GM19372 (cell line): ENCODE results near the gene TPGS2.
"Not testable (repeated sequence)": the region's sequence is repeated elsewhere in the genome, so short reads cannot be mapped to it uniquely, and the experiment has no call there.

ENCODE experiments used
- ATAC-seq: cut with Tn5 transposase; IDR thresholded peaks from one replicate; pipeline ENCODE4 v1.9.1; 2021; ENCODE audit warnings: mild to moderate bottlenecking, low read depth, moderate library complexity; ENCODE audit not compliant: unreplicated experiment

TPGS2 gene

DNA sequence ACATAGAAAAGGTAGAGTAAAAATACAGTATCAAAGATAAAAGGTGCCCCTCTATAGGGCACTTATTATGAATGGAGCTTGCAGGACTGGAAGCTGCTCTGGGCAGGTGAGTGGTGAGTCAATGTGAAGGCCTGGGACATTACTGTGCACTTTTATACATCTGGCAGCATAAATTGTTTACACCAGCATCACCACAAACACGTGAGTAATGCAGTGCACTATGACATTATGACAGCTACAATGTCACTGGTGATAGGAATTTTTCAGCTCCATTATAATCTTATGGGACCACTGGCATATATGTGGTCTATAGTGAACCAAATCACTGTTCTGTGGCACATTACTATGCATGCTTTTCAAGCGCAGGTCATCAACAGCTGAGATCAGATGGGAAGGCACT, 48.1 kb downstream of the TPGS2 start:
- no peak for ATAC-seq

GRCh38 chr18:36777566-36777965, 51.2 kb downstream of the TPGS2 start:
- no peak for ATAC-seq

DNA sequence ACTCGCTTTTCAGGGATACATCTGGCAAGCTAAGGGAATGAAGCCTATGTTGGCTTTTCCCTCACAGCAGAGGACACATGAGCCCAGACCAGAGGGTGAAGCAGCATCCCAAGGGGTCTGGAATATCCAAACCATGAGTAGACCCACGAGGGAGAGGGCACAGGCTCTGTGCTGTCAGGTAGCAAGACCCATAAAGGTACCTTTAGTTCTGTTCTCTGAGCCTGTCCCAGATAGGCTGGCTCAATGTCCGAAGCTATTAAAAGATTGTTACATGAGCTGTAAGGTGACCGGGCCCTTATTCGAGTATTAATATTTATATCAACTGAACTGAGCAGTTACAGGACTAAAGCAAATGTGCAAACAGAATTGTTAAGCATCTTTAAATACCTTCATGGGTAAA, 52.2 kb downstream of the TPGS2 start:
- ATAC-seq: no peak

GRCh38 chr18:36775396-36775795, 53.4 kb downstream of the TPGS2 start:
- no peak for ATAC-seq

- no peak for ATAC-seq
Measured at GRCh38 chr18:36772241-36772723, 56.5 kb downstream of the TPGS2 start.

GRCh38 chr18:36771245-36771644, 57.6 kb downstream of the TPGS2 start:
- no peak for ATAC-seq

GRCh38 chr18:36770315-36770946, 58.4 kb downstream of the TPGS2 start:
- no peak for ATAC-seq

GRCh38 chr18:36769611-36770314, 59.0 kb downstream of the TPGS2 start:
- no peak for ATAC-seq

DNA sequence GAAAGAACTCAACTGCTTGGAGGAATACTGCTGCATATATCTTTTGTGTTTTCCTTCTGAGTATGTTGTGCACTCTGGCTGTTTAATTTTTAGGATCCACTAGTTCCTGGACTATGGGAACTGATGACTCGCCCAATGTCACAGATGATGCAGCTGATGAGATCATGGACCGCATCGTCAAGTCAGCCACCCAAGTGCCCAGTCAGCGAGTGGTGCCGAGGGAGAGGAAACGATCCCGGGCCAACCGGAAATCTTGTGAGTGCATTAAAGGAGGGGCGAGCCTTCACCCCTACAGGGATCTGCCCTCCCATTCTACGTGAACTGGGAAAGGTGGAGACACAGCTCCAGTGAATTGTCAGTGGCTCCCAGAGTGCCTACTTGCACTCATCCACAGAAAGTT, 59.6 kb downstream of the TPGS2 start:
- ATAC-seq: no peak

GRCh38 chr18:36766836-36767235, 62.0 kb downstream of the TPGS2 start:
- no peak for ATAC-seq

DNA sequence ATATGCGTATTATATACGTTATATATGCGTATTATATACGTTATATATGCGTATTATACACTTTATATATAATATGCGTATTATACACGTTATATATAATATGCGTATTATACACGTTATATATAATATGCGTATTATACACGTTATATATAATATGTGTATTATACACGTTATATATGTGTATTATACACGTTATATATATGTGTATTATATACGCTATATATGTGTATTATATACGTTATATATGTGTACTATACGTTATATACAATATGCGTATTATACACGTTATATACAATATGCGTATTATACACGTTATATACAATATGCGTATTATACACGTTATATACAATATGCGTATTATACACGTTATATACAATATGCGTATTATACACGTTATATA, 65.8 kb downstream of the TPGS2 start:
- not testable (repeated sequence) for ATAC-seq

GRCh38 chr18:36762074-36762473, 66.7 kb downstream of the TPGS2 start:
- ATAC-seq: no peak

GRCh38 chr18:36761186-36761698, 67.6 kb downstream of the TPGS2 start:
- ATAC-seq: no peak

GRCh38 chr18:36760598-36760997, 68.2 kb downstream of the TPGS2 start:
- ATAC-seq: no peak

- ATAC-seq: no peak
Measured at GRCh38 chr18:36759167-36759776, 69.5 kb downstream of the TPGS2 start.

- no peak for ATAC-seq
Measured at GRCh38 chr18:36758623-36759022, 70.2 kb downstream of the TPGS2 start.

DNA sequence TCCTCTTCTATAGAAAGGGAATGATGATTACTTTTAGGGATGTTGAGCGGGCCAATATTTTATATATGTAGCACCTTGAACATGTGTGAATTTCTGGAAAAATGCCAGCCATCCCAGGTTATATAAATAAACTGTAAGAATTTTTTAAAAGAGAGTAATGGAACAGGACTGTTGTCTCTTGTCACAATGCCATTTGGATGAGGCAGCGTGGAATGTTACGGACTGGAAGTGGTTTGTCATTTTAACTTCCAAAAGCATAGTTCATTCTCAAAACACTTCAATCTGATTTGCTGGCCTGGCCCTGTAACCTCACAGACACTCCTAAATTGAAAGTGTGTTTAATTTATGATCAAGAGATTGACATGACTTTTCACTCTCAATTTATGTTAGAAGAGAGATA, 70.8 kb downstream of the TPGS2 start:
- no peak for ATAC-seq

- no peak for ATAC-seq
Measured at GRCh38 chr18:36757081-36757480, 71.7 kb downstream of the TPGS2 start.

DNA sequence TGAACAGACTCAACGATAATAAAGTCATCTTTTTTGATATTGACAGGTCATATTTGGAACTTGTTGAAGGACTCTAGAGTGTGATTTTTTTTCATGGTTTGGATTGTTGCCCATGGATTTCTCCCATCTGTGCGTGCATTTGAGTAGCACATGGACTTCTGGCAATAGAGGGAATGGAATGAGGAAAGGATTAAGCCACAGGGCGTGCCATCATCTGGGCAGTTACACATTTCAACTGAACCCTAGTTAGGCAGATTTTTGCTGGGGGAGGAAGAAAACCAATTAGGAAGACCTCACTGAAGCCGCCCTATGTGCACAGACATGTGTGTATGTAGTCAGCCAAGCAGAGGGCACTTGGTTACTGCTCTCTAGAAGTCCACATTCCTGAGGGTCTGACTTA, 72.6 kb downstream of the TPGS2 start:
- no peak for ATAC-seq

DNA sequence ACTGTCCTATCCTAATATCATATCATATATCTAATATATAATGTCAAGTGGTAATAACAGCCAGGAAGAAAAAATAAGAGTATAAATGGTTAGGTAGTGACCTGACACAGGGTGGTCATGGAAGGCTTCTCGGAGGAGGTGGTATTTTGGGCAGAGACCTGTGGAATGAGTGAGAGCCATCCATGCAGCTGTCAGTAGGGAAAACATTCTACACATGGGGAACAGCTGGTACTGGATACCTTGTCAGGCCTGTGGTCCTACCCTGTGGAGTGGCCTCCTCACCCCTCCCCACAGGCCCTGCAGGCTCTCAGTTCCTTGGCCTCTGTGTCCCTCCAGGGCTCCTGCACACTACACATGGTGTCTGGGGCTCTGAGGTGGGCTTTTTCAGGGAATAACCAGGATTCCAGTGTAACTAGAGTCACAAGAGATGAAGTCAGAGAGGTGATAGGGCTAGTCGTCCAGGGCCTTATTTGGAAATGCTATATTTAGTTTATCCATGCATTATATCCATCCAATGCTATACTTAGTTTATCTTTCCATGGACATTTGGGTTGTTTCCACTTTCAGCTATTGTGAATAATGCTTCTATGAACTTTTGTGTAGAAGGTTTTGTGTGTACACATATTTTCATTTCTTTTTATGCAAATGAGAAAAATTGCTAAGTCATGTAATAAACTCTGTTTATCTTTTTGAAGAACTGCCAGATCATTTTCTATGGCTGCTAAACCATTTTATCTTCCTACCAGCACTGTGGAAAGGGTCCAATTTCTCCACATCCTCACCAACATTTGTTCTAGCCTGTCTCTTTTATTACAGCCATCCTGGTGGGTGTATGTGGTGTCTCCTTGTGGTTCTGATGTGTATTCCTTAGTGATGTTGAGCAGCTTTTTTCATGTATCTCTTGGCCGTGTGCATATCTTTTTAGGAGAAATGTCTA, 75.6 kb downstream of the TPGS2 start:
- no peak for ATAC-seq
